ENCODE data around the gene MAP4K1.

Gene MAP4K1

GRCh38 chr19:38618590-38619360 is 1.0 kb upstream of the MAP4K1 start, which contains the start of gene EIF3K (continued):
- TF ChIP-seq CTCF (tag by site-specific recombination; IDR thresholded peaks at IDR 0.05), result no peak
- TF ChIP-seq ZNF549 (tag by site-specific recombination; IDR thresholded peaks at IDR 0.05), result no peak
- TF ChIP-seq ZNF660 (tag by site-specific recombination; IDR thresholded peaks at IDR 0.05), result peak; percentile 87
- peak; percentile 100 for TF ChIP-seq ZBTB26 (tag by site-specific recombination; optimal IDR thresholded peaks at IDR 0.05)
- no peak for TF ChIP-seq ZNF202 (tag by site-specific recombination; IDR thresholded peaks at IDR 0.05; ENCODE audit: borderline replicate concordance)
- TF ChIP-seq ZNF629 (tag by site-specific recombination; IDR thresholded peaks at IDR 0.05), result peak; percentile 97
- no peak for TF ChIP-seq ZNF580 (tag by site-specific recombination; IDR thresholded peaks at IDR 0.05)
- TF ChIP-seq ZNF449 (tag by site-specific recombination; IDR thresholded peaks at IDR 0.05), result no peak
- no peak for TF ChIP-seq ZNF37A (tag by site-specific recombination; IDR thresholded peaks at IDR 0.05)
- TF ChIP-seq KLF9 (tag by site-specific recombination; IDR thresholded peaks at IDR 0.05; ENCODE audit: low read depth), result peak; percentile 73
- TF ChIP-seq SCRT1 (tag by site-specific recombination; IDR thresholded peaks at IDR 0.05; ENCODE audit: borderline replicate concordance), result no peak
- no peak for TF ChIP-seq ZNF704 (tag by site-specific recombination; IDR thresholded peaks at IDR 0.05)
- TF ChIP-seq ZNF23 (tag by site-specific recombination; IDR thresholded peaks at IDR 0.05; ENCODE audit: borderline replicate concordance), result no peak
- no peak for TF ChIP-seq ZNF777 (tag by site-specific recombination; IDR thresholded peaks at IDR 0.05; ENCODE audit: borderline replicate concordance)
- no peak for TF ChIP-seq ZNF18 (tag by site-specific recombination; IDR thresholded peaks at IDR 0.05)
- TF ChIP-seq ZNF658 (tag by site-specific recombination; IDR thresholded peaks at IDR 0.05), result no peak
- TF ChIP-seq IKZF3 (tag by site-specific recombination; IDR thresholded peaks at IDR 0.05), result peak; percentile 98
- TF ChIP-seq ZNF701 (tag by site-specific recombination; IDR thresholded peaks at IDR 0.05), result no peak
- no peak for TF ChIP-seq ZNF114 (tag by site-specific recombination; IDR thresholded peaks at IDR 0.05)
- TF ChIP-seq ZSCAN18 (tag by site-specific recombination; IDR thresholded peaks at IDR 0.05), result no peak
- TF ChIP-seq ZNF768 (tag by site-specific recombination; IDR thresholded peaks at IDR 0.05), result no peak
- TF ChIP-seq HOXD13 (CRISPR knock-in tag; IDR thresholded peaks at IDR 0.05; ENCODE audit: borderline replicate concordance), result no peak
- peak; percentile 95 for TF ChIP-seq ZEB2 (tag by site-specific recombination; IDR thresholded peaks at IDR 0.05)
- TF ChIP-seq ZNF488 (tag by site-specific recombination; IDR thresholded peaks at IDR 0.05), result no peak
- TF ChIP-seq EGR2 (tag by site-specific recombination; IDR thresholded peaks at IDR 0.05; ENCODE audit: low read depth), result no peak
- TF ChIP-seq ZSCAN30 (tag by site-specific recombination; IDR thresholded peaks at IDR 0.05), result peak; percentile 92
